Effector CD4-positive, alpha-beta T cell (primary cell): ENCODE results near the gene GIT1.

Experiments used
- DNase-seq: peaks from one replicate; pipeline ENCODE4 v3.0.0-alpha.2; 2020
- total RNA-seq: gene quantifications from one replicate; lab custom pipeline; 2026; lab: John Stamatoyannopoulos, UW

GIT1 gene
- 58.3 reads per million, percentile 72 among the genes with 10 or more reads in this experiment for total RNA-seq

GRCh38 chr17:29589524-29590410 is at the start of gene GIT1:
Gene GIT1, minus strand, starts transcription at chr17:29589648. Its CDS starts 270 bp downstream, at chr17:29589378.
- peak; percentile 77 for DNase-seq

GRCh38 chr17:29633886-29634285 is 44.4 kb upstream of the GIT1 start:
- no peak for DNase-seq

GRCh38 chr17:29630630-29631193 is 41.3 kb upstream of the GIT1 start:
- no peak for DNase-seq

GRCh38 chr17:29629839-29630238 is 40.4 kb upstream of the GIT1 start:
- DNase-seq, result no peak

GRCh38 chr17:29628644-29629043 is 39.2 kb upstream of the GIT1 start:
- DNase-seq, result no peak

GRCh38 chr17:29627951-29628350 is 38.5 kb upstream of the GIT1 start:
- no peak for DNase-seq

GRCh38 chr17:29625037-29625750 is 35.7 kb upstream of the GIT1 start:
- DNase-seq, result no peak

GRCh38 chr17:29624586-29624985 is 35.1 kb upstream of the GIT1 start:
- no peak for DNase-seq

- no peak for DNase-seq
Observed at GRCh38 chr17:29623283-29623647, 33.8 kb upstream of the GIT1 start.

- peak; percentile 64 for DNase-seq
Observed at GRCh38 chr17:29622337-29623282, 33.2 kb upstream of the GIT1 start, which contains the start of gene CORO6. Gene CORO6, minus strand, starts transcription at chr17:29622912. Its CDS starts 1,491 bp downstream, at chr17:29621421.

- no peak for DNase-seq
Observed at GRCh38 chr17:29621751-29622194, 32.3 kb upstream of the GIT1 start.

- no peak for DNase-seq
Observed at GRCh38 chr17:29620779-29621500, 31.5 kb upstream of the GIT1 start.

GRCh38 chr17:29620271-29620670 is 30.8 kb upstream of the GIT1 start:
- no peak for DNase-seq

GRCh38 chr17:29619251-29619650 is 29.8 kb upstream of the GIT1 start:
- DNase-seq, result no peak

- DNase-seq, result no peak
Observed at GRCh38 chr17:29618272-29619065, 29.0 kb upstream of the GIT1 start.

- DNase-seq, result peak; percentile 87
Observed at GRCh38 chr17:29617481-29618271, 28.2 kb upstream of the GIT1 start.

GRCh38 chr17:29617125-29617480 is 27.7 kb upstream of the GIT1 start:
- peak; percentile 88 for DNase-seq

- no peak for DNase-seq
Observed at GRCh38 chr17:29616300-29617048, 27.0 kb upstream of the GIT1 start.
